Naive thymus-derived CD8-positive, alpha-beta T cell (primary cell): ENCODE data around the gene ERI2. TPM values are rescaled to one million over a fixed set of nuclear protein-coding genes. Genes with fewer than 3 reads are reported as not detected.

Source experiments
- ATAC-seq, 2 donors: fragments of 150-1000 bp; cut with Tn5 transposase in 1 of 2; sonication (Bioruptor Pico), chemical (Tn5 transposase) in 1 of 2; 1 replicate in 1 of 2; 2 replicates in 1 of 2; pipeline ENCODE4 v1.10.0; 2021; ENCODE audit warnings: mild to moderate bottlenecking in 2 of 2, moderate library complexity in 2 of 2
- POLR2A ChIA-PET: fragments of 350-600 bp; sonication (Branson Sonifier 250); formaldehyde crosslinking; loops from one replicate; lab custom pipeline; 2021; ENCODE audit warnings: antibody characterized with exemption; lab: Charles Lee
- DNase-seq, 10 donors: peaks; one replicate each; pipeline versions ENCODE4 v3.0.0 to v3.0.0-alpha.2; 2020 to 2022
- H3K27ac Mint-ChIP-seq, 10 donors: one replicate each; pipeline ENCODE4 v1.8.0; 2020 to 2022; ENCODE audit warnings: mild to moderate bottlenecking in 10 of 10, mixed read lengths in 10 of 10, moderate library complexity in 4 of 10, inconsistent platforms in 1 of 10
- H3K27me3 Mint-ChIP-seq, 5 donors: one replicate each; pipeline ENCODE4 v1.8.0; 2021 to 2022; ENCODE audit warnings: mixed read lengths in 5 of 5
- H3K36me3 Mint-ChIP-seq, 3 donors: one replicate each; pipeline ENCODE4 v1.8.0; 2020 to 2022; ENCODE audit warnings: mixed read lengths in 3 of 3, mild to moderate bottlenecking in 2 of 3, inconsistent platforms in 1 of 3
- H3K4me1 Mint-ChIP-seq, 4 donors: one replicate each; pipeline ENCODE4 v1.8.0; 2021 to 2022; ENCODE audit warnings: mixed read lengths in 4 of 4
- H3K4me3 Mint-ChIP-seq, 10 donors: one replicate each; pipeline ENCODE4 v1.8.0; 2020 to 2022; ENCODE audit warnings: mild to moderate bottlenecking in 10 of 10, mixed read lengths in 10 of 10, moderate library complexity in 6 of 10, inconsistent platforms in 1 of 10
- H3K9me3 Mint-ChIP-seq, 9 donors: one replicate each; pipeline ENCODE4 v1.8.0; 2020 to 2022; ENCODE audit warnings: mixed read lengths in 9 of 9, mild to moderate bottlenecking in 3 of 9, inconsistent platforms in 1 of 9, moderate library complexity in 1 of 9
- polyA plus RNA-seq, 3 donors: library from polyadenylated mRNA; unstranded; fragments of 300-500 nt; fragmentation: Illumina TruSeq; gene quantifications; one replicate each; pipeline ENCODE4 v1.2.3, GENCODE V29; 2021
- total RNA-seq, 8 experiments: library from RNA in 2 of 8; stranded (reverse) in 2 of 8; gene quantifications; one replicate each; pipeline ENCODE4 v1.2.3 and lab custom pipeline; 2021 to 2026

Gene ERI2, protein sequence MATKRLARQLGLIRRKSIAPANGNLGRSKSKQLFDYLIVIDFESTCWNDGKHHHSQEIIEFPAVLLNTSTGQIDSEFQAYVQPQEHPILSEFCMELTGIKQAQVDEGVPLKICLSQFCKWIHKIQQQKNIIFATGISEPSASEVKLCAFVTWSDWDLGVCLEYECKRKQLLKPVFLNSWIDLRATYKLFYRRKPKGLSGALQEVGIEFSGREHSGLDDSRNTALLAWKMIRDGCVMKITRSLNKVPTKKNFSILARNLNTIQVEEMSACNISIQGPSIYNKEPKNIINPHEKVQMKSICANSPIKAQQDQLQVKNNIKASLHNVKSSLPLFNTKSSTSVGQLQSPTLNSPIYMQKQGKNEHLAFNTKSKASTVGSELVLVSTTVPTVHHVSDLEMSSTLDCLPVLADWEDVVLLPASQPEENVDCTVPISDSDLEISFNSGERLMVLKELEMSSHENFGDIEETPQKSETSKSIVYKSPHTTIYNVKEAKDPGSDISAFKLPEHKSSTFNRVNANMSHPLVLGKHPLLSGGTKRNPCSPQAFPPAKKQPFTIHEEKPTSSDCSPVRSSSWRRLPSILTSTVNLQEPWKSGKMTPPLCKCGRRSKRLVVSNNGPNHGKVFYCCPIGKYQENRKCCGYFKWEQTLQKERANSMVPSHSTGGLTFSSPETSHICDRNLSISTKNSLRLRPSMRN
- total RNA-seq (1 to 10 TPM; 2.1 to 3.8 TPM), polyA plus RNA-seq (1 to 10 TPM; 1.2 to 3.1 (median 1.8) TPM), total RNA-seq (lab: John Stamatoyannopoulos, UW) (0.98 to 5.0 (median 3.4) reads per million in 6 experiments)

DNA sequence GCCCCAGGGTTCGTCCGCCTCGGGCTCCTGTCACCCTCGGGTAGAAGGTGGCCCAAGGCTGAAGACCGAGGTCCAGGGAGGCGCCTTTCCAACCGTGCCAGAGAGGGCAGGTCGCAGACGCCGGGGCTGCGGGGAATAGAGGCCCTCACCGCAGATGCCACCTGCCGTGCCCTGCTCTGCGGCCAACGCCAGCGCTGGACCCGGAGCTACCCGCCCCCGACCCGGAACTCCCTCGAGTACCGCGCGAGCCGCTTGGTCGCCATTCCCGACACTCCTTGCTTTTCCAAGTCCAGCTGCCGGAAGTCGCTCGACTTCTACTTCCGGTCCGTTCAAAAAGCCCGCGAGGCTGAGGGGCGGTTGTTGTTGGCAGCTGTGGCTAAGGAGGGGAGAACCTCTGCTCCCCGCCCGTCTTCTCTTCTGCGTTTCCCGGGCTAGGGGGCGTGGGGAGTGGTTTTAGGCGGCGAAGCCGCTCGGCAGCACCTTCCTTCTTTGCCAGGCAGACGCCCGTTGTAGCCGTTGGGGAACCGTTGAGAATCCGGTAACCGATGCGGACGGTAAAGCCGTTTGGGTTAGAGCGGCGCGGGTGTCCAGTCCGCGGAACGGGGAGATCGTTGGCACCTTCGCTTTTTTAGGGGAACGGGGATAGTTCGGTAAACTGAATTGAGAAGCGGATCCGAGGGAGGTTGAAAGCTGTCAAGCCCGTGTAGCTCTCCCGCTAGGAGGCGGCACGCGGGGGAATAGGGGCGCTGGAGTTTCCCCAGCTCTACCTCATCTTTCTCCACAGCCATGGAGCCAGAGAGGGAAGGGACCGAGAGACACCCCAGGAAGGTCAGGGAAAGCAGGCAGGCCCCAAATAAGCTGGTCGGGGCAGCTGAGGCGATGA lies at the start of gene ERI2, which contains the start of gene REXO5:
TSS of gene ERI2 (minus strand) at position 305 of the 883 bp plus-strand sequence. CDS start at position 263, 42 bp downstream.
TSS of gene REXO5 (plus strand) at position 360 of the 883 bp plus-strand sequence. CDS start at position 787, 427 bp downstream.
- POLR2A ChIA-PET, result interaction anchor here (1.2 kb wide), 1 partner anchor 38 kb away, joined by 4 read pairs; no protein-coding TSS in a partner anchor
- peak within 1 kb of the TSS; percentile 85 to 97 (median 93) for H3K27ac Mint-ChIP-seq
- H3K4me3 Mint-ChIP-seq, result peak within 1 kb of the TSS; percentile 91 to 99 (median 98)
- H3K9me3 Mint-ChIP-seq, result no peaks in the 10 kb centered on the region
- DNase-seq (peak; percentile 50 to 84 (median 66)), ATAC-seq (peak; percentile 90 to 94)
- no peaks in the 10 kb centered on the region for H3K36me3 Mint-ChIP-seq
- peaks cover 7 to 27% (median 18%) of the 10 kb centered on the region in 4 donors for H3K4me1 Mint-ChIP-seq
- H3K27me3 Mint-ChIP-seq, result peaks cover 0 to 4% (median 0%) of the 10 kb centered on the region in 5 donors

DNA sequence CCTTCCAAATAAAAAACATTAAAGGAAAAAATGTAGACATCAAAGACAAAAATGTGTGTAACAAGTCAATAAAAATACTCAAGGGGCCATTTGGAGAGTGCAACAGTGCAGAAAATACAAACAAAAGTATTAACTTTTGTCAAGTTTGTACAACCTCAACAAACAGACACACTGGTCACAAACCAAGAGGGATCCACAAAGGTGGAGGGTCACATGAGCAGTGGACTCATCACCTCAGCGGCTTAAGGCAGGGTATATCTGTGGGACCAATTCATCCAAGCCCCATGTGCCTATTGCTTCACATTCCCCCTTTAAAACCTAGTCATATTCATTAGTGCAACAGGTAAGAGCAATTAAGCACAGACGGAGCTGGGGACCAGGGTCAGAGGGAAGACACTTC lies 48.7 kb upstream of the ERI2 start:
- no peak overlapping the region for H3K4me3 Mint-ChIP-seq
- peaks cover 0 to 1% (median under 1%) of the 10 kb centered on the region in 4 donors for H3K4me1 Mint-ChIP-seq
- peaks cover 7 to 23% (median 16%) of the 10 kb centered on the region in 3 donors for H3K36me3 Mint-ChIP-seq
- no peak for DNase-seq
- ATAC-seq, result no peak
- POLR2A ChIA-PET, result no interaction called here
- H3K27me3 Mint-ChIP-seq, result no peaks in the 10 kb centered on the region
- peak overlapping the region in 1 of 10 donors; percentile 24 for H3K27ac Mint-ChIP-seq
- no peaks in the 10 kb centered on the region for H3K9me3 Mint-ChIP-seq

DNA sequence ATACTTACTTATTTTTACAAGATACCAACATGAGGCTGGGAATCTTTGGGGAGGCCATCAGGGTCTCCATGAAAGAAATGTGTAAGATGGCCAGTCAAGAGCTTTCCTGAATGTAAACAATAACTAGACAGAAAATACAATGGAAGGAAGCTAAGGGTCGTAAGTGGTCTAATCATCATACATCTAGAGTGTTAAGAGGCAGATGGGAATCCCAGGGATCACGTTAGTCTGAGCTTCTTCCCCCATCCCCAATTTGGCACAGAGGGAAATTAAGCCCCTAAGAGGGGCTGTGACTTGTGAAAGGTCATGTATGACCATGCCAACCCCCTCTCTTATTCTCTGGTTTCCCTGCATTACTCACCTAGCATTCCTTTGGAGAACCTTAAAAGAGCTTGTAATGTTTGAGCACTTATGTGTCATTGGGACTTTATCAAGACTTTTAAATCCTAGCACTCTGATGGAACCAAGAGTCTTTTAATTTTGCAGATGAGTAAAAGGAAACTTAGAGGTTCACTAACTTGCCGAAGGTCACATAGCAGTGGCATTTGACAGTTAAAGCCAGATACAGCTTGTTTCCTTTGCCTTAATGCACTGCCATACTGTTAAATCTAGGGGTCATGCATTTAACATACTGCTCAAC lies 47.8 kb upstream of the ERI2 start:
- peak overlapping the region in 1 of 10 donors; percentile 5 for H3K27ac Mint-ChIP-seq
- H3K4me1 Mint-ChIP-seq, result peaks cover 0 to 3% (median 1%) of the 10 kb centered on the region in 4 donors
- DNase-seq (no peak), ATAC-seq (no peak)
- no peak overlapping the region for H3K4me3 Mint-ChIP-seq
- peaks cover 4 to 16% (median 10%) of the 10 kb centered on the region in 3 donors for H3K36me3 Mint-ChIP-seq
- no peaks in the 10 kb centered on the region for H3K9me3 Mint-ChIP-seq
- POLR2A ChIA-PET, result no interaction called here
- no peaks in the 10 kb centered on the region for H3K27me3 Mint-ChIP-seq

DNA sequence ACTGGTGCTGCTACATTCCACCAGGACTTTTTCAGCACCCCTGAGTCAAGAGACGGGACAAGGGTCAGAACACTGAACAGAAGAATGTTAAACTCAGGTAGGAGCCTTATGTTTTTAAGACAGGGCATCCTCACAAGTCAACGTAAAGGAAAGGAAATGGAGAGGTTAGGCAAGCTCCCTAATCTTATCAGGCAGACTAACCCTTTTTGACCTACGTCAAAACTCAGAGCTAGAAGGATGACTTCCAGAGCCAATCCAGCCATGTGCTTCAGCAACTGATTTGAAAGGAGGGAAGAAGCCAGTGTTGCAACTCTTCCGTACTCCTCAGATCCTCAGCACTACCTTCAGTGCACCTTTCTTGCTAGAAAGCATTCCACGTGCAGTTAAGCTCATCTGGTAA lies 46.9 kb upstream of the ERI2 start:
- DNase-seq (no peak), ATAC-seq (no peak)
- POLR2A ChIA-PET, result no interaction called here
- Mint-ChIP-seq H3K27ac (peak overlapping the region in 2 of 10 donors; percentile 7 to 18), H3K27me3 (no peaks in the 10 kb centered on the region), H3K9me3 (no peaks in the 10 kb centered on the region), H3K4me1 (peaks cover 0 to 3% (median 1%) of the 10 kb centered on the region in 4 donors), H3K36me3 (peaks cover 4 to 13% (median 8%) of the 10 kb centered on the region in 3 donors), H3K4me3 (no peak overlapping the region)

DNA sequence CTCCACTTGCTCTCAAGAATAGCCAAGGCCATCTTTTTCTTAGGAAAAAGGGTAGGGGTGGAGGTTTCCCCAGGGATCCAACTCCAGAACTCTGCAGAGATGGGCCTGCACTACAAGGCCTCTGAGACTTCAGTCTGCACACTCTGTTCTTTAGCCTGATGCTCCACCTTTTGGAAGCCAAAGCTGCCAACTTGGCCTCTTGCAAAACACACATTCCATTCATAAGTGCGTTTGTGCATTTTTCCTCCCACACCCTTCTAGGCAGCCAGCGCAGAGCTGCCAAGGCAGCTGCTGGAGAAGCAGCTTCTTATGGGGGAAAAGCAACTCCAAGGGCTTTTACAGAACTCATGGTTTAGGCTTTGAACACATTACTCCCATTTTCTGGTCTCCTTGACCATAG lies 45.3 kb upstream of the ERI2 start:
- ATAC-seq (no peak), DNase-seq (no peak)
- Mint-ChIP-seq H3K27me3 (no peaks in the 10 kb centered on the region), H3K27ac (no peak overlapping the region), H3K4me1 (peaks cover 0 to 3% (median 1%) of the 10 kb centered on the region in 4 donors), H3K36me3 (peaks cover 4 to 8% (median 6%) of the 10 kb centered on the region in 3 donors), H3K4me3 (no peak overlapping the region), H3K9me3 (no peaks in the 10 kb centered on the region)
- POLR2A ChIA-PET, result no interaction called here

DNA sequence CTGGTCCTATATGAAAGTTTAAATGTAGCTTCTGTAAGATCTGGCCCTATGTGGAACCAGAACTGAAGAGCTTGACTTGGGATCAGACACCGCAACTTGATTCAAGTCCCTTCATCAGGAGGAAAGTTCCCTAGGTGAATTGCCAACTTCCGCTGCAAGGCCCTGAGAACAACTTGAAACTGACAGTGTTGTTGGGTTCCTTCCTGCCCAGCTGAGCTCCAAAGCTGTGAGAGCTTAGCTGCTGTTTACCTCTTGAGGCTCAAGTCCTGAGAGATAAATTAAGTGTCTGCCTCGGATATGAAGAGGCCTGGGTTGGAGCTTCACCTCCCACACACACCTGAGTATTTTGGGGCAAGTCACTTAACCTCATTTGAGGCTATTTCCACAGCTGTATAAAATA lies 44.7 kb upstream of the ERI2 start:
- H3K4me3 Mint-ChIP-seq, result no peak overlapping the region
- H3K27ac Mint-ChIP-seq, result peak overlapping the region in 1 of 10 donors; percentile 11
- POLR2A ChIA-PET, result interaction anchor here (0.5 kb wide), 1 partner anchor 282 kb away, joined by 6 read pairs; no protein-coding TSS in a partner anchor

DNA sequence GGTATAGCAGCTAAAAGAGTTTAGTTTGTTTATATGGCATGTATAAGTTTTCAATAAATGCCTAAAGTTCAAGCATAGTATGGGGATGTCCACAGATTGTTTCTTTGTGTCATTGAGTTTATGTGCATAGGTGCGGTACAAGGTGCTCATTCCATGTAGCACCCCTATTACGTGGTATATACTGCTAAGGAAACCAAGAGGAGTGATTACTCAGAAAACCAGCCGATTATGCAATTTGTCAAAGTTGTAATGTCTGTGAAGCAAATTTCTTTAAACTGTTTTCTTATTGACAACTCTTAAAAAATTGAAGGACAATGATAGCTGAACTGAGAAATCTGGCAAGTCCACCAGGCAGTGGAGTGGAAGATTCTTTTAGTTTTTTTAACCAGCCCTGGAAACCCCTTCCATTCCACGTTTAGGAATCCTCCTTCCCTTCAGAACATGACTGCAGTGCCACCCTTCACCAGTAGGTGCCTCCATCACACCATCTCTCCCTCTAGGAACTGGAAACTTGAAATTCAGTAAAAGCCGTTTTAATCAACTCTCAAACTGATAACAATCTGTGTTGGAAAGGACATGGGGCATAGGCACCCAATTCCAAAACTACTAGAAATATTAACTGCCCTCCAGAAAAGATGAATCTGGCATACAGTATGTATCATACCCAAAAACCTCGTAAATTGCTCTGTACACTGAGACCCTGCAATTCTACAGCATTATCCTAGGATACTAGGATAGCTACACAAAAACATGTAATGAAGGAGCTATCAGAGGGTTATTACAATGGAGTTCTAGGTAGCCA lies 43.5 kb upstream of the ERI2 start:
- Mint-ChIP-seq H3K36me3 (peaks cover 0 to 3% (median 0%) of the 10 kb centered on the region in 3 donors), H3K4me3 (no peak overlapping the region), H3K4me1 (peaks cover 6 to 11% (median 9%) of the 10 kb centered on the region in 4 donors), H3K27ac (no peak overlapping the region), H3K27me3 (no peaks in the 10 kb centered on the region), H3K9me3 (no peaks in the 10 kb centered on the region)
- ATAC-seq (peak; percentile 39 to 62), DNase-seq (peak; percentile 30 to 67 (median 59))
- POLR2A ChIA-PET, result no interaction called here

More for the DNA sequence above, 44.7 kb upstream of the ERI2 start:
- Mint-ChIP-seq H3K36me3 (peaks cover 4 to 8% (median 6%) of the 10 kb centered on the region in 3 donors), H3K27me3 (no peaks in the 10 kb centered on the region), H3K4me1 (peaks cover 0 to 3% (median 1%) of the 10 kb centered on the region in 4 donors), H3K9me3 (no peaks in the 10 kb centered on the region)
- ATAC-seq, result no peak
- DNase-seq, result no peak

DNA sequence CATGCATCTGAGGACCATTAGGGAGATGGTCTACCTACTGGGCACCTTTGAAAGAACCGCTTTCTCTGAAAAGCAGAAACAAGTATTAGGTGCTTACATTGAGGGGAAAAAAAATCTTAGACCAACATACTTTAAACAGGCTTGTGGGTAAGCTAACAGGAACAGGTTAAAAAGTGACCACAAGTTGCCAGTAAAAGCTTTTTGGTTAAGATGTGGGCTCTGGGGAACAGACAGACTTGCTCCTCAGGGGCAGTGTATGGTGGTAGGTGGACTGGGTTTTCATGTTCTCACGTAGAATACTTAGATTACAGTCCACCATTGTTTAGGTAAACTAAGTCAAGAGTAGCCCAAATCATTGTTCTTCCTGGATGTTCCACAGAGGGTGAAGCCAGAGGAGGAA lies 41.3 kb upstream of the ERI2 start:
- Mint-ChIP-seq H3K27ac (no peak overlapping the region), H3K4me3 (no peak overlapping the region), H3K4me1 (peaks cover 11 to 27% (median 27%) of the 10 kb centered on the region in 4 donors), H3K36me3 (no peaks in the 10 kb centered on the region), H3K27me3 (no peaks in the 10 kb centered on the region), H3K9me3 (no peaks in the 10 kb centered on the region)
- POLR2A ChIA-PET, result no interaction called here
- ATAC-seq (no peak), DNase-seq (no peak)

DNA sequence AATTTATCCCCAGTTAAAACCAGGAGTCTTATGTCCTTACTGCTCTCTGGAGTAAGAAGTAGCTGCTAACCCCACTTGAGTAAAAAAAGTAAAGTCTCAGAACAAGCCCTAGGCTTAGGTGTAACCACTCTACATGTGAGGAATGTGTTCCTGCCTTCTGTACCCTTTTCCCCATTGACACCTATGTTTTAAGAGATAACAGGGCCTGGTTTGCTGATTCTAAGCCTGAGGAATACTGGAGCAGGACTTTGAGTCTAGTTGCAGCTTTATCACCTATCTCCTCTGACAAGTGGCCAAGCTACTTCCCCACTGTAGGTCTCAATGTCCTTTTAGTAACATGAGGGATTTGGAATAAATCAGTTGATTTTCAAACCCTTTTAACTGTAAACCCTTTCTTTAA lies 40.3 kb upstream of the ERI2 start:
- Mint-ChIP-seq H3K36me3 (no peaks in the 10 kb centered on the region), H3K27ac (peak overlapping the region in 2 of 10 donors; percentile 17 to 57), H3K4me3 (no peak overlapping the region), H3K9me3 (no peaks in the 10 kb centered on the region), H3K27me3 (no peaks in the 10 kb centered on the region), H3K4me1 (peaks cover 11 to 27% (median 27%) of the 10 kb centered on the region in 4 donors)
- POLR2A ChIA-PET, result no interaction called here
- ATAC-seq (no peak), DNase-seq (no peak)

DNA sequence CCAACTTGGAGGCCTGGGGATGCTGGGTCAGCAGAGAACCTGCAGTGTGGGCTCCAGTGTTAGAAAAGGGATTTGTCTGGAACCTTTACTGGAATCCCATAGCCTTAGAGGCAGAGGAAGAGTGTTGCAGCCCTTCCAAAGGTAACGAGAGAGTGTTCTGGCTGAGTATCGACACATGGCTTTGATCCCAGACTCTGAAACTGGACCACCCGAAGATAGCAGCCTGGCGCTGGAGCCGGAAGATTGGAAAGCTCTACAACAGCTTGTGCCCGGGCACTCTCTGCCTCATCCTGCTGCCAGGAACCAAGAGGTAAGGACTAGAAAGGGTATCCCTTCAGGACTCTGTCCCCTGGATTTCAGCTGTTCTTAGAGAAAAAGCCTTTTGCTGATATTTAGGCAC lies 39.8 kb upstream of the ERI2 start:
- no peak overlapping the region for H3K4me3 Mint-ChIP-seq
- H3K9me3 Mint-ChIP-seq, result no peaks in the 10 kb centered on the region
- no peaks in the 10 kb centered on the region for H3K27me3 Mint-ChIP-seq
- no peak overlapping the region for H3K27ac Mint-ChIP-seq
- ATAC-seq, result no peak
- H3K36me3 Mint-ChIP-seq, result no peaks in the 10 kb centered on the region
- peaks cover 11 to 27% (median 27%) of the 10 kb centered on the region in 4 donors for H3K4me1 Mint-ChIP-seq
- POLR2A ChIA-PET, result no interaction called here
- DNase-seq, result no peak

DNA sequence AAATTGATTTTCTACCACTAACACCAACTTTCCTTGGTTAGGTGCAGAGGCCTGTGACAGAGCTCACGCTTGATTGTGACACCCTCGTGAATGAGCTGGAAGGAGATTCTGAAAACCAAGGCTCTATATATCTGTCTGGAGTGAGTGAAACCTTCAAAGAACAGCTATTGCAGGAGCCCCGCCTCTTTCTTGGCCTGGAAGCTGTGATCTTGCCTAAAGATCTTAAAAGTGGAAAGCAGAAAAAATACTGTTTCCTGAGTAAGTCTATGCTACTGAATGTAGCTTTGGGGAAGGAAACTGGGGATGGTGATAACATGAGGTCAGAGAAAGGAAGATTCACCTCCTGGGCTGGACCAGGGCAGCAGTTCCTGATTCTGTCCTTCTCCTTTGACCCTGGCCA lies 38.3 kb upstream of the ERI2 start:
- H3K27me3 Mint-ChIP-seq, result no peaks in the 10 kb centered on the region
- POLR2A ChIA-PET, result interaction anchor here (0.7 to 1.6 kb wide), 2 partner anchors 38 to 56 kb away, joined by 3 to 4 read pairs; partner anchors contain the start of genes DCUN1D3, ERI2, LYRM1 and REXO5
- peak overlapping the region; percentile 14 to 86 (median 71) for H3K27ac Mint-ChIP-seq
- peak in 6 of 10 donors; percentile 2 to 44 (median 16) for DNase-seq
- H3K4me1 Mint-ChIP-seq, result peaks cover 11 to 27% (median 24%) of the 10 kb centered on the region in 4 donors
- H3K9me3 Mint-ChIP-seq, result no peaks in the 10 kb centered on the region
- no peaks in the 10 kb centered on the region for H3K36me3 Mint-ChIP-seq
- peak overlapping the region; percentile 26 to 70 (median 47) for H3K4me3 Mint-ChIP-seq
- peak; percentile 76 to 79 for ATAC-seq
